HL-60 (cell line): Measurements from ENCODE around the gene AOC1.

ENCODE experiments used
- DNase-seq, 2 experiments: peaks; one replicate each; pipeline ENCODE4 v3.0.0-alpha.2; 2010 to 2020; ENCODE audit warnings: low read depth in 1 of 2, low spot score in 1 of 2
- H3K27ac ChIP-seq: fragments of 250-450 bp; sonication (Bioruptor Pico); replicated peaks from 2 replicates; pipeline ENCODE4 v1.5.1; 2020; ENCODE audit warnings: mild to moderate bottlenecking, moderate library complexity
- H3K27me3 ChIP-seq: fragments of 250-450 bp; sonication (Bioruptor Pico); 2 replicates; pipeline ENCODE4 v1.5.1; 2021; ENCODE audit warnings: mild to moderate bottlenecking, moderate library complexity; ENCODE audit not compliant: insufficient read depth, poor library complexity, severe bottlenecking
- H3K4me3 ChIP-seq: replicated peaks from 2 replicates; pipeline ENCODE4 v1.5.1; 2011; ENCODE audit warnings: mild to moderate bottlenecking, control low read depth, low read length; ENCODE audit not compliant: insufficient read depth
- GABPA ChIP-seq: IDR thresholded peaks from 2 replicates; pipeline ENCODE4 v1.6.1; 2012; ENCODE audit warnings: low read depth
- POLR2AphosphoS5 ChIP-seq: IDR thresholded peaks from 2 replicates; pipeline ENCODE4 v1.6.1; 2012; ENCODE audit warnings: low read depth
- SPI1 ChIP-seq: IDR thresholded peaks from 2 replicates; pipeline ENCODE4 v1.6.1; 2012; ENCODE audit warnings: low read depth, mild to moderate bottlenecking, borderline replicate concordance
- TF ChIP-seq, protein P1 (sequence below): IDR thresholded peaks from 2 replicates; pipeline ENCODE4 v1.6.1; 2012; ENCODE audit warnings: low read depth; ENCODE audit not compliant: insufficient replicate concordance
- TF ChIP-seq, protein P2 (sequence below): IDR thresholded peaks from one replicate; pipeline ENCODE4 v1.5.1; 2011; ENCODE audit warnings: low read length, control low read depth, inconsistent platforms; ENCODE audit not compliant: insufficient read depth

Gene AOC1

DNA sequence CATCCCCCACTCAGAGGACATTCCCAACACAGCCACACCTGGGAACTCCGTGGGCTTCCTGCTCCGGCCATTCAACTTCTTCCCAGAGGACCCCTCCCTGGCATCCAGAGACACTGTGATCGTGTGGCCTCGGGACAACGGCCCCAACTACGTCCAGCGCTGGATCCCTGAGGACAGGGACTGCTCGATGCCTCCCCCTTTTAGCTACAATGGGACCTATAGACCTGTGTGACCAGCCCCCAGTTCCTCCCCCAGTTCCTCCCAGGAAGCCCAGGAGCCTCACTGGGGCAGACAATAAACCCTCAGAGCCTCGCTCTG, 8.6 kb downstream of the AOC1 start:
- TF ChIP-seq, protein P1, sequence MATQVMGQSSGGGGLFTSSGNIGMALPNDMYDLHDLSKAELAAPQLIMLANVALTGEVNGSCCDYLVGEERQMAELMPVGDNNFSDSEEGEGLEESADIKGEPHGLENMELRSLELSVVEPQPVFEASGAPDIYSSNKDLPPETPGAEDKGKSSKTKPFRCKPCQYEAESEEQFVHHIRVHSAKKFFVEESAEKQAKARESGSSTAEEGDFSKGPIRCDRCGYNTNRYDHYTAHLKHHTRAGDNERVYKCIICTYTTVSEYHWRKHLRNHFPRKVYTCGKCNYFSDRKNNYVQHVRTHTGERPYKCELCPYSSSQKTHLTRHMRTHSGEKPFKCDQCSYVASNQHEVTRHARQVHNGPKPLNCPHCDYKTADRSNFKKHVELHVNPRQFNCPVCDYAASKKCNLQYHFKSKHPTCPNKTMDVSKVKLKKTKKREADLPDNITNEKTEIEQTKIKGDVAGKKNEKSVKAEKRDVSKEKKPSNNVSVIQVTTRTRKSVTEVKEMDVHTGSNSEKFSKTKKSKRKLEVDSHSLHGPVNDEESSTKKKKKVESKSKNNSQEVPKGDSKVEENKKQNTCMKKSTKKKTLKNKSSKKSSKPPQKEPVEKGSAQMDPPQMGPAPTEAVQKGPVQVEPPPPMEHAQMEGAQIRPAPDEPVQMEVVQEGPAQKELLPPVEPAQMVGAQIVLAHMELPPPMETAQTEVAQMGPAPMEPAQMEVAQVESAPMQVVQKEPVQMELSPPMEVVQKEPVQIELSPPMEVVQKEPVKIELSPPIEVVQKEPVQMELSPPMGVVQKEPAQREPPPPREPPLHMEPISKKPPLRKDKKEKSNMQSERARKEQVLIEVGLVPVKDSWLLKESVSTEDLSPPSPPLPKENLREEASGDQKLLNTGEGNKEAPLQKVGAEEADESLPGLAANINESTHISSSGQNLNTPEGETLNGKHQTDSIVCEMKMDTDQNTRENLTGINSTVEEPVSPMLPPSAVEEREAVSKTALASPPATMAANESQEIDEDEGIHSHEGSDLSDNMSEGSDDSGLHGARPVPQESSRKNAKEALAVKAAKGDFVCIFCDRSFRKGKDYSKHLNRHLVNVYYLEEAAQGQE: no peak
- TF ChIP-seq GABPA: no peak
- no peak for TF ChIP-seq POLR2AphosphoS5
- TF ChIP-seq SPI1: no peak
- TF ChIP-seq, protein P2, sequence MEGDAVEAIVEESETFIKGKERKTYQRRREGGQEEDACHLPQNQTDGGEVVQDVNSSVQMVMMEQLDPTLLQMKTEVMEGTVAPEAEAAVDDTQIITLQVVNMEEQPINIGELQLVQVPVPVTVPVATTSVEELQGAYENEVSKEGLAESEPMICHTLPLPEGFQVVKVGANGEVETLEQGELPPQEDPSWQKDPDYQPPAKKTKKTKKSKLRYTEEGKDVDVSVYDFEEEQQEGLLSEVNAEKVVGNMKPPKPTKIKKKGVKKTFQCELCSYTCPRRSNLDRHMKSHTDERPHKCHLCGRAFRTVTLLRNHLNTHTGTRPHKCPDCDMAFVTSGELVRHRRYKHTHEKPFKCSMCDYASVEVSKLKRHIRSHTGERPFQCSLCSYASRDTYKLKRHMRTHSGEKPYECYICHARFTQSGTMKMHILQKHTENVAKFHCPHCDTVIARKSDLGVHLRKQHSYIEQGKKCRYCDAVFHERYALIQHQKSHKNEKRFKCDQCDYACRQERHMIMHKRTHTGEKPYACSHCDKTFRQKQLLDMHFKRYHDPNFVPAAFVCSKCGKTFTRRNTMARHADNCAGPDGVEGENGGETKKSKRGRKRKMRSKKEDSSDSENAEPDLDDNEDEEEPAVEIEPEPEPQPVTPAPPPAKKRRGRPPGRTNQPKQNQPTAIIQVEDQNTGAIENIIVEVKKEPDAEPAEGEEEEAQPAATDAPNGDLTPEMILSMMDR: no peak
- Histone ChIP-seq H3K27me3 (no peaks in the 10 kb centered on the region), H3K27ac (no peak overlapping the region), H3K4me3 (no peak overlapping the region)
- DNase-seq: no peak

DNA sequence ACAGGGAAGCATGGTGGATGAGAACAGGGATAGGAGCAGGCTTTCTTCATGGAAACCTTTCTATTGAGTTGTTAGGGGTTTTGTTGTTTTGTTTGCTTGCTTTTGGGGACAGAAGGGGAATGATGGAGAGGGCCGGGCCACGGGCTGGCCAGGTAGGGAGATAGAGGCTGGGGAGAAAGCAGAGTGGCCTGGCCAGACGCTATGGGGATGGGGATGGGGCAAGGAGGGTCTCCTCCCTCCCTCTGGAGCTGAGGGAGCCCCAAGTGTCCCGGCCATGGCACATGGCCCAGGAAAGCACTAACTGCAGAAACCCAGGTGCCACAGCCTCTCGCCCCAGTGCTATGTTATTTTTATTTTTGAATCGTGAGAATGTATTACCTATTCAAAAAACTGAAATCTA, 10.0 kb downstream of the AOC1 start:
- DNase-seq: no peak
- no peak for TF ChIP-seq POLR2AphosphoS5
- no peak for TF ChIP-seq GABPA
- TF ChIP-seq, protein P1: no peak
- TF ChIP-seq SPI1: no peak
- TF ChIP-seq, protein P2: no peak
- Histone ChIP-seq H3K27me3 (no peaks in the 10 kb centered on the region), H3K27ac (no peak overlapping the region), H3K4me3 (no peak overlapping the region)

DNA sequence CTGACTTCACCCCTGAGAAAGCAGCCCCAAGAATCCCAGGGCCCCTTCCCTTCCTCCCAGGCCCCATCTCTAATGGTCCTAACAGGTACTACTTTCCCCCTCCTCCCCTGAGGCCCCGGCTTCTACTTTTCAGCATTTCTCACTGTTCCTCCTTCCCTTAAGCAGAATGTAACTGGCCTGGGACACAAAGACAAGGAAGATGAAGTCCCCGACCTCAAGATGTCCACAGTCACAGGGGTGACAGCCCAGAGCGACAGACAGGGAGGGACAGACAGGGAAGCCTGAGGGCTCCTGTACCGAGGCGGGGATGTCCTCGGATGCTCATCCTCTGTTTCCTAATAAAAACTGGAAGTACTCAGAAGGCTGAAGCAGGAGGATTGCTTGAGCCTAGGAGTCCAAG, 11.6 kb downstream of the AOC1 start:
- TF ChIP-seq POLR2AphosphoS5 (no peak), SPI1 (no peak), GABPA (no peak)
- TF ChIP-seq, protein P2: no peak
- TF ChIP-seq, protein P1: no peak
- no peak for DNase-seq

More for the DNA sequence above, 11.6 kb downstream of the AOC1 start:
- H3K27ac ChIP-seq: no peak overlapping the region
- no peaks in the 10 kb centered on the region for H3K27me3 ChIP-seq
- H3K4me3 ChIP-seq: no peak overlapping the region
